ENCODE results near the gene DLGAP3.

DNA sequence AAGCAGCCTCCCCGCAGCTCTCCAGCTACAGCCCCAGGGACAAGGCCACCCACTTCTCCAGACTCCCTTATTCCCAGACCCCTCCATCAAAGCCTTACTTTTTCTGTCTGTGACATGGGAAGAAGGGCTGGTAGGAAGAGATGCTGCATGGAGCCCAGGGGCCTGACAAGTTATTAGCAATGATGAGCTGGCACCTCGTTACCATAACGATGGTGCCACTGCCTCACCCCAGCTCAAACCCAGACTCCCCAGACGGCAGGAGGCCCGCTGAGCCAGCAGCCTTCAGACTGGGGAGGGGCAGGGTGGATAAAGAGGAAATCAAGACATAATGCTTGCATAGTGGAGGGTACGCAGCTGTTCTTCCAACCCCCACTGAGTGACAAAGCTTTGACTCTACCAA, 3.3 kb downstream of the DLGAP3 start:
- no peak for TF ChIP-seq CTCF (IDR thresholded peaks at IDR 0.05)
- TF ChIP-seq POLR2A (IDR thresholded peaks at IDR 0.05) = no peak
- TF ChIP-seq EP300 (IDR thresholded peaks at IDR 0.05) = no peak
- no peak for TF ChIP-seq POLR2AphosphoS5 (IDR thresholded peaks at IDR 0.05)

Data from suprapubic skin (tissue), 4 donors.